ENCODE data around the gene ADCY9.

DNA sequence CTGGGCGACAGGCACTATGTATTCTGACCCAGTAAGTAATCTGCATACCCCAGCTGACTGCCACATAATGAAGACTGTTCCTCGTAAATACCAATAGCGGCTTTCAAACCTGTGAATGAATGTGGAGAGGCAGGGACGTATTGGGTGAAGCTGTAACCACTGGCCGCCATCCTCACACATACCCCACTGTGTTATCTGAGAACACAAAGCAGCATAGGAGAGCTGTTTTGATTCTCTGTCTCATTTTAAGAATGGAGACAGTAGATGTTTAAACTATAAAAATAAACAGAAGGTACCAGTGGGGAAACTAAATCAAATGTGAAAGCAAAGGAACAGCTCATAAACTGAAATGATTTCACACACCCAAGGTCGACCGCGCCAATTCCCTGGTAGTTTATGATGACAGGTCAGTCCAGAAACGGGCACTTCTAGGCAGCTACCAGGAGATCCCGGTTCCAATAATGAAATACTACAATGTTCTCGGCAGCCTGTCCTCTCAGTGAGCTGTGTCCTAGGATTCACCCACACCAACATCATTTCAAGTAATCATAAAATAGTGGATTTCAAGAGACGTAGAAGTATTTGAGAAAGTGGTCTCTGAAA lies 109.7 kb downstream of the ADCY9 start:
- TF ChIP-seq, protein P1, sequence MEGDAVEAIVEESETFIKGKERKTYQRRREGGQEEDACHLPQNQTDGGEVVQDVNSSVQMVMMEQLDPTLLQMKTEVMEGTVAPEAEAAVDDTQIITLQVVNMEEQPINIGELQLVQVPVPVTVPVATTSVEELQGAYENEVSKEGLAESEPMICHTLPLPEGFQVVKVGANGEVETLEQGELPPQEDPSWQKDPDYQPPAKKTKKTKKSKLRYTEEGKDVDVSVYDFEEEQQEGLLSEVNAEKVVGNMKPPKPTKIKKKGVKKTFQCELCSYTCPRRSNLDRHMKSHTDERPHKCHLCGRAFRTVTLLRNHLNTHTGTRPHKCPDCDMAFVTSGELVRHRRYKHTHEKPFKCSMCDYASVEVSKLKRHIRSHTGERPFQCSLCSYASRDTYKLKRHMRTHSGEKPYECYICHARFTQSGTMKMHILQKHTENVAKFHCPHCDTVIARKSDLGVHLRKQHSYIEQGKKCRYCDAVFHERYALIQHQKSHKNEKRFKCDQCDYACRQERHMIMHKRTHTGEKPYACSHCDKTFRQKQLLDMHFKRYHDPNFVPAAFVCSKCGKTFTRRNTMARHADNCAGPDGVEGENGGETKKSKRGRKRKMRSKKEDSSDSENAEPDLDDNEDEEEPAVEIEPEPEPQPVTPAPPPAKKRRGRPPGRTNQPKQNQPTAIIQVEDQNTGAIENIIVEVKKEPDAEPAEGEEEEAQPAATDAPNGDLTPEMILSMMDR (IDR thresholded peaks at IDR 0.05 in 8 of 11, conservative IDR thresholded peaks at IDR 0.05 in 3 of 11): no peak
- TF ChIP-seq POLR2AphosphoS5 (IDR thresholded peaks at IDR 0.05): no peak

Measured in spleen (tissue), 7 donors.